Mesenchymal stem cell (in vitro differentiated cells and primary cell): ENCODE data around the gene HPN.
A peak's percentile ranks its signal among the peaks of the same experiment; 100 is the strongest.
"Not testable (repeated sequence)": the region's sequence is repeated elsewhere in the genome, so short reads cannot be mapped to it uniquely, and the experiment has no call there.

Source experiments
- DNase-seq: peaks from one replicate; pipeline ENCODE4 v3.0.0-alpha.2; 2013
- H2AFZ ChIP-seq: one replicate; pipeline ENCODE4 v1.6.1; 2013; ENCODE audit warnings: low read depth, mild to moderate bottlenecking, control low read depth, inconsistent platforms, low read length, moderate library complexity
- H2AK5ac ChIP-seq: 2 replicates; pipeline ENCODE4 v1.6.1; 2013; ENCODE audit warnings: low read length, moderate library complexity, mild to moderate bottlenecking, inconsistent platforms; ENCODE audit not compliant: severe bottlenecking
- H2BK120ac ChIP-seq: one replicate; pipeline ENCODE4 v1.6.1; 2013; ENCODE audit warnings: low read depth, mild to moderate bottlenecking, inconsistent platforms, low read length, moderate library complexity
- H2BK12ac ChIP-seq, 2 experiments: one replicate each; pipeline ENCODE4 v1.6.1; 2013; ENCODE audit warnings: inconsistent platforms in 2 of 2, low read length in 2 of 2, mild to moderate bottlenecking in 2 of 2, moderate library complexity in 2 of 2, control low read depth in 1 of 2
- H2BK15ac ChIP-seq: one replicate; pipeline ENCODE4 v1.6.1; 2013; ENCODE audit warnings: mild to moderate bottlenecking, low read depth, inconsistent platforms; ENCODE audit not compliant: poor library complexity, severe bottlenecking
- H2BK5ac ChIP-seq: 2 replicates; pipeline ENCODE4 v1.6.1; 2013; ENCODE audit warnings: low read depth, mild to moderate bottlenecking, low read length, control low read depth, inconsistent platforms; ENCODE audit not compliant: poor library complexity, severe bottlenecking
- H3K14ac ChIP-seq, 2 experiments: one replicate each; pipeline ENCODE4 v1.6.1; 2013; ENCODE audit warnings: inconsistent platforms in 2 of 2, low read length in 2 of 2, control low read depth in 1 of 2, mild to moderate bottlenecking in 1 of 2, moderate library complexity in 1 of 2
- H3K18ac ChIP-seq, 2 experiments: one replicate each; pipeline ENCODE4 v1.6.1; 2013; ENCODE audit warnings: inconsistent platforms in 2 of 2, low read length in 2 of 2, control low read depth in 1 of 2, low read depth in 1 of 2, mild to moderate bottlenecking in 1 of 2
- H3K23ac ChIP-seq, 2 experiments: one replicate each; pipeline ENCODE4 v1.6.1; 2013; ENCODE audit warnings: inconsistent platforms in 2 of 2, low read length in 2 of 2, mild to moderate bottlenecking in 2 of 2, moderate library complexity in 2 of 2, control low read depth in 1 of 2
- H3K27ac ChIP-seq: 2 replicates; pipeline ENCODE4 v1.5.1; 2013; ENCODE audit warnings: mild to moderate bottlenecking, moderate library complexity, low read length, control low read depth, inconsistent platforms; ENCODE audit not compliant: poor library complexity, severe bottlenecking
- H3K27me3 ChIP-seq, 2 experiments: 2 replicates each; pipeline versions ENCODE4 v1.6.1 to v1.7.0; 2013; ENCODE audit warnings: low read length in 2 of 2, mild to moderate bottlenecking in 2 of 2, moderate library complexity in 2 of 2, control low read depth in 1 of 2, inconsistent platforms in 1 of 2; ENCODE audit not compliant: control insufficient read depth in 1 of 2, insufficient read depth in 1 of 2
- H3K36me3 ChIP-seq, 2 experiments: 2 replicates each; pipeline versions ENCODE4 v1.6.1 to v1.7.0; 2013; ENCODE audit warnings: low read length in 2 of 2, control low read depth in 1 of 2, inconsistent platforms in 1 of 2, low read depth in 1 of 2, mild to moderate bottlenecking in 1 of 2; ENCODE audit not compliant: insufficient read depth in 2 of 2, control insufficient read depth in 1 of 2
- H3K4ac ChIP-seq, 2 experiments: one replicate each; pipeline ENCODE4 v1.6.1; 2013; ENCODE audit warnings: inconsistent platforms in 2 of 2, low read length in 2 of 2, mild to moderate bottlenecking in 2 of 2, moderate library complexity in 2 of 2, control low read depth in 1 of 2, low read depth in 1 of 2
- H3K4me1 ChIP-seq: 2 replicates; pipeline ENCODE4 v1.6.1; 2013; ENCODE audit warnings: low read depth, low read length, control low read depth; ENCODE audit not compliant: control insufficient read depth, insufficient read depth
- H3K4me2 ChIP-seq: 2 replicates; pipeline ENCODE4 v1.6.1; 2013; ENCODE audit warnings: low read length, mild to moderate bottlenecking, inconsistent platforms; ENCODE audit not compliant: poor library complexity, severe bottlenecking
- H3K4me3 ChIP-seq, 2 experiments: 2 replicates each; pipeline versions ENCODE4 v1.5.1 to v1.7.0; 2013; ENCODE audit warnings: low read length in 2 of 2, mild to moderate bottlenecking in 2 of 2, control low read depth in 1 of 2, low read depth in 1 of 2; ENCODE audit not compliant: insufficient read depth in 1 of 2
- H3K79me1 ChIP-seq: replicated peaks from 2 replicates; pipeline ENCODE4 v1.6.1; 2013; ENCODE audit warnings: mild to moderate bottlenecking, control low read depth, low read length, inconsistent platforms; ENCODE audit not compliant: poor library complexity, severe bottlenecking
- H3K9ac ChIP-seq: 2 replicates; pipeline ENCODE4 v1.7.0; 2013; ENCODE audit warnings: mild to moderate bottlenecking, low read length, moderate library complexity
- H3K9me3 ChIP-seq: 2 replicates; pipeline ENCODE4 v1.7.0; 2013; ENCODE audit warnings: mild to moderate bottlenecking, low read length; ENCODE audit not compliant: control insufficient read depth
- H4K8ac ChIP-seq: one replicate; pipeline ENCODE4 v1.6.1; 2013; ENCODE audit warnings: inconsistent platforms, mild to moderate bottlenecking, low read length, moderate library complexity
- H4K91ac ChIP-seq: one replicate; pipeline ENCODE4 v1.6.1; 2013; ENCODE audit warnings: mild to moderate bottlenecking, low read length, inconsistent platforms
- WGBS: methylation state at CpG from one replicate; pipeline ENCODE4 v1.1.7; 2013; ENCODE audit warnings: mixed read lengths; 5-methylcytosine and 5-hydroxymethylcytosine counted together

The HPN gene

GRCh38 chr19:35013041-35013819, 28.3 kb upstream of the HPN start:
- H3K23ac ChIP-seq, result no peak overlapping the region
- 80% methylated on average over 30 of the region's 32 CpGs for WGBS

GRCh38 chr19:35013820-35014754, 27.4 kb upstream of the HPN start:
- H3K36me3 ChIP-seq, result peaks cover 73 to 86% of the 10 kb centered on the region in 2 experiments
- H3K9me3 ChIP-seq, result no peaks in the 10 kb centered on the region
- H2BK12ac ChIP-seq, result no peak overlapping the region
- no peak overlapping the region for H3K4me3 ChIP-seq
- no peak overlapping the region for H3K14ac ChIP-seq
- H3K18ac ChIP-seq, result no peak overlapping the region
- no peak overlapping the region for H2BK15ac ChIP-seq
- H2AFZ ChIP-seq, result no peak overlapping the region
- H3K27me3 ChIP-seq, result no peaks in the 10 kb centered on the region
- 96% methylated on average over 22 of the region's 23 CpGs for WGBS
- peaks cover 4% of the 10 kb centered on the region for H3K4me1 ChIP-seq
- no peak overlapping the region for H2AK5ac ChIP-seq
- no peak overlapping the region for H3K23ac ChIP-seq
- no peak overlapping the region for H4K91ac ChIP-seq
- no peak for DNase-seq
- H3K27ac ChIP-seq, result no peak overlapping the region
- H3K9ac ChIP-seq, result no peak overlapping the region
- H3K4me2 ChIP-seq, result no peak overlapping the region
- H2BK120ac ChIP-seq, result no peak overlapping the region
- no peak overlapping the region for H3K4ac ChIP-seq
- H2BK5ac ChIP-seq, result no peak overlapping the region
- H3K79me1 ChIP-seq, result peaks cover 31% of the 10 kb centered on the region
- H4K8ac ChIP-seq, result no peak overlapping the region

More at GRCh38 chr19:35013041-35013819, 28.3 kb upstream of the HPN start:
- peaks cover 65 to 81% of the 10 kb centered on the region in 2 experiments for H3K36me3 ChIP-seq
- H4K8ac ChIP-seq, result peak overlapping the region; percentile 27
- H3K27me3 ChIP-seq, result no peaks in the 10 kb centered on the region
- H3K4ac ChIP-seq, result no peak overlapping the region
- H2AK5ac ChIP-seq, result no peak overlapping the region
- no peaks in the 10 kb centered on the region for H3K9me3 ChIP-seq
- DNase-seq, result peak; percentile 67
- H3K4me2 ChIP-seq, result no peak overlapping the region
- H3K4me1 ChIP-seq, result peaks cover 4% of the 10 kb centered on the region
- no peak overlapping the region for H2BK5ac ChIP-seq
- H3K18ac ChIP-seq, result no peak overlapping the region
- H2BK15ac ChIP-seq, result no peak overlapping the region
- H3K4me3 ChIP-seq, result no peak overlapping the region
- H3K79me1 ChIP-seq, result peaks cover 31% of the 10 kb centered on the region
- no peak overlapping the region for H2AFZ ChIP-seq
- no peak overlapping the region for H3K27ac ChIP-seq
- no peak overlapping the region for H2BK12ac ChIP-seq
- H3K9ac ChIP-seq, result no peak overlapping the region
- no peak overlapping the region for H4K91ac ChIP-seq
- H2BK120ac ChIP-seq, result no peak overlapping the region
- H3K14ac ChIP-seq, result no peak overlapping the region

- H3K4me1 ChIP-seq, H3K18ac ChIP-seq, H3K4ac ChIP-seq, H3K4me3 ChIP-seq, H2BK120ac ChIP-seq, H3K9ac ChIP-seq, H3K23ac ChIP-seq, H4K8ac ChIP-seq, H3K27ac ChIP-seq, H3K14ac ChIP-seq, H4K91ac ChIP-seq, H3K4me2 ChIP-seq, H2AK5ac ChIP-seq, H2AFZ ChIP-seq, H3K9me3 ChIP-seq, H2BK5ac ChIP-seq, DNase-seq, H2BK12ac ChIP-seq, H3K27me3 ChIP-seq, H2BK15ac ChIP-seq: not testable (repeated sequence)
- Histone ChIP-seq H3K36me3 (peaks cover 73 to 86% of the 10 kb centered on the region in 2 experiments), H3K79me1 (peaks cover 29% of the 10 kb centered on the region)
- WGBS, result 89% methylated on average over 3 of the region's 4 CpGs
Observed at GRCh38 chr19:35014774-35015173, 26.7 kb upstream of the HPN start.
